ENCODE measurements around the gene SMG6. TPM values are rescaled to one million over a fixed set of nuclear protein-coding genes. Genes with fewer than 3 reads are reported as not detected.
A peak's percentile ranks its signal among the peaks of the same experiment; 100 is the strongest.

SMG6 gene
- total and polyA plus RNA-seq, 11 donors, result 12.2 to 38.6 (median 22.1) TPM

- intact Hi-C loops (cut with DNase I), result loop anchor here in 4 of 10 donors (5.0 kb wide), 2 partner anchors 36 to 41 kb away; no protein-coding TSS in a partner anchor
- no peaks in the 10 kb centered on the region for H3K9me3 ChIP-seq
- 40 to 47% (median 46%) methylated on average over 11 of the region's 11 CpGs for WGBS, 4 donors
- peaks cover 0 to 6% (median 0%) of the 10 kb centered on the region in 9 donors for H3K36me3 ChIP-seq
- DNase-seq, result peak in 2 of 5 donors; percentile 28 to 33
- peak overlapping the region in 1 of 12 donors; percentile 1 for H3K4me3 ChIP-seq
- peaks cover 6 to 63% (median 47%) of the 10 kb centered on the region in 12 donors for H3K4me1 ChIP-seq
- TF ChIP-seq POLR2A (IDR thresholded peaks at IDR 0.05) (no peak), CTCF (IDR thresholded peaks at IDR 0.05) (no peak)
- H3K27me3 ChIP-seq, result no peaks in the 10 kb centered on the region
- peak in 2 of 4 donors; percentile 14 to 42 for ATAC-seq
- H3K27ac ChIP-seq, result peak overlapping the region; percentile 74 to 95 (median 88)
These were observed 90.2 kb downstream of the SMG6 start for GRCh38 chr17:2213291-2213960.

DNA sequence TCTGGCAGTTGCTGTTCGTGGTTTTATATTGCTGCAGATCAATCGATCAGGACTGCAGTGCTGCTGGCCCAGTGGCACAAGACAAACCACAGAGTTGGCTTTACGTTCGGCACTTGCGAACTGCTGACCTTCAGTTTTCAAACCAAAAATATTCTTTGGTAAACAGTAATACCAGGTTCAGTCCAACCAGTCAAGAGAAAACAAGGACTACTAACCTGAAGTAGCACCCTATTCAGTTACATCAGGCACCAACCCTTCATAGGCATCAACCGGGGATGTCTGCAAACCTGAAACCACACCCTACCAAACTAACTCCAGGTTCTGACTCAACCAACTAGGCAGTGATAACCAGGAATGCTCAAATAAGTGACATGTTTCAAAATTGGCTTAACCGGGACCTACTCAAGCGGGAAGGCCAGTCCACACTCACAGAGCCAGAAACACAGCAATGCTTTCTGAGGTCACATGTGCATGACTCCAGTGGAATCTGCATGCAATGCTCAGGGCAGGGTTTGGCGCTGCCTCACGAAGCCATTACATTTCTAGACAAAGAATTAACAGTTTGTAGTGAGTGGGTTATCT is 91.1 kb downstream of the SMG6 start:
- TF ChIP-seq POLR2A (IDR thresholded peaks at IDR 0.05), result no peak
- TF ChIP-seq CTCF (IDR thresholded peaks at IDR 0.05), result no peak
- intact Hi-C loops (cut with DNase I), result loop anchor here in 4 of 10 donors (5.0 kb wide), 2 partner anchors 35 to 40 kb away; no protein-coding TSS in a partner anchor
- 63 to 70% (median 67%) methylated on average over 9 to 10 of the region's 10 CpGs for WGBS, 4 donors

DNA sequence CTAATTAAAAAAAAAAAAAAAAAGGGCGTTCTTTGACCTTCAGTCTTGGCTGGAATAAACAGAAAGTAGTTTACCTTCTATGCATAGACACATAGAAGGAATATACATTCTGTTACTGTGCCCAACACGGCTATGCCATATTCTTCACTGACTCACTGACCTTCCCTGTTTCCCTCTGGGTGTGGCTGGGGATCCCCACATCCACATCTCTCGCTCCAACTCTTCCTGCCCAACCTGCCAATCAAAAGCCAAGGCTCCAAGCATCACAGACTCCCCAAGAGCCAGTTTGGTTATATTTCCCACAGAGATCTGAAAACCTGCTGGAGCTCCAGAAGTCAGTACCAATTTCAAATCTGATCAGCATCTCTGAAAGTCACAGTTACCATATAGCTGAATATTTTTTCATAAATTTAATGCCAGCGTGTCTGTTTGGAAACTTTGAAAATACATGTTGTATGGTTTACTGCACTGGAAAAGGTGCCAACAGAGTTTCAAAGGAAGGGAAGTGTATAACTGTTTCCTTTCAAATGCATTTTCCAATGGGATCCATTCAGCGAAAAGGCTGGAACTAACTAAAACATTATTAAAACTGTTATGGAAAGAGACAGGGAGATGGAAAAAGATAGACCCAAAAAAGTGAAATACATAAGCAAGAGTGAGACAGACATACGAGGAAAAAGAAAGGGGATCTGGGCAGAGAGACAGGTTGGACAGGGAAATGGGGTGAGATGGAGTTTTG is 91.8 kb downstream of the SMG6 start:
- Histone ChIP-seq H3K27ac (peak overlapping the region in 11 of 12 donors; percentile 59 to 95 (median 90)), H3K4me3 (no peak overlapping the region), H3K36me3 (peaks cover 0 to 4% (median 0%) of the 10 kb centered on the region in 9 donors), H3K4me1 (peaks cover 6 to 77% (median 58%) of the 10 kb centered on the region in 12 donors), H3K27me3 (no peaks in the 10 kb centered on the region), H3K9me3 (no peaks in the 10 kb centered on the region)
- no peak for TF ChIP-seq POLR2A (IDR thresholded peaks at IDR 0.05)
- no peak for TF ChIP-seq CTCF (IDR thresholded peaks at IDR 0.05)
- intact Hi-C loops (cut with DNase I), result loop anchor here in 4 of 10 donors (5.0 kb wide), 2 partner anchors 35 to 40 kb away; no protein-coding TSS in a partner anchor
- ATAC-seq (no peak), DNase-seq (no peak)
- 91 to 93% (median 91%) methylated on average over 6 of the region's 6 CpGs for WGBS, 4 donors

More for the DNA sequence above, 91.1 kb downstream of the SMG6 start:
- Histone ChIP-seq H3K9me3 (no peaks in the 10 kb centered on the region), H3K27ac (peak overlapping the region; percentile 74 to 95 (median 88)), H3K36me3 (peaks cover 0 to 4% (median 0%) of the 10 kb centered on the region in 9 donors), H3K4me1 (peaks cover 6 to 72% (median 53%) of the 10 kb centered on the region in 12 donors), H3K4me3 (no peak overlapping the region), H3K27me3 (no peaks in the 10 kb centered on the region)
- peak in 3 of 4 donors; percentile 38 to 71 (median 39) for ATAC-seq
- peak in 3 of 5 donors; percentile 50 to 64 (median 59) for DNase-seq

Measured in heart left ventricle (tissue), 16 donors.